ENCODE data around the gene PEX14. TPM values are rescaled to one million over a fixed set of nuclear protein-coding genes. Genes with fewer than 3 reads are reported as not detected.

Gene PEX14
- total RNA-seq, 4 donors from 2014 or later, result 2.0 to 21.9 (median 5.3) TPM

DNA sequence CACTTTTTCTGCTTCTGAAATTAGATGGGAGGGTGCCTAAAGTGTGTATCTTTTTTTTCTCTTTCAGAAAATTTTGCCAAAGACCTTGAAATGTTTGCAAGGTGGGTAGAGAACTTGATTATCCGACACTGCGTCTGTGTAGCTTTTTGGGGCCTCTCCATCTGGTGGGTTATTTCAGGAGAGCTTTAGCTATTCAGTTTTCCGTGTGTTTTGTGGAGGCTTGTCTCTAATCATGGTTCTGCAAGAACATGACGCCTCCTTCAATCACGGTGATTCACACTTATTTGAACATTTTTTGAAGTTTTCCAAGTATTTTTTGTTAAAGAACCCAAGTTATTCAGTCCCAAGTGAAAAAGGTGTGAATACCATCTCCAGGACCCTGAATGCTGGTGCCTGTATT, 40.2 kb upstream of the PEX14 start:
- Histone ChIP-seq H3K27ac (no peak overlapping the region), H3K36me3 (no peaks in the 10 kb centered on the region), H3K27me3 (no peaks in the 10 kb centered on the region), H3K9me3 (no peaks in the 10 kb centered on the region), H3K4me3 (no peak overlapping the region), H3K4me1 (no peaks in the 10 kb centered on the region)
- TF ChIP-seq, protein P1, sequence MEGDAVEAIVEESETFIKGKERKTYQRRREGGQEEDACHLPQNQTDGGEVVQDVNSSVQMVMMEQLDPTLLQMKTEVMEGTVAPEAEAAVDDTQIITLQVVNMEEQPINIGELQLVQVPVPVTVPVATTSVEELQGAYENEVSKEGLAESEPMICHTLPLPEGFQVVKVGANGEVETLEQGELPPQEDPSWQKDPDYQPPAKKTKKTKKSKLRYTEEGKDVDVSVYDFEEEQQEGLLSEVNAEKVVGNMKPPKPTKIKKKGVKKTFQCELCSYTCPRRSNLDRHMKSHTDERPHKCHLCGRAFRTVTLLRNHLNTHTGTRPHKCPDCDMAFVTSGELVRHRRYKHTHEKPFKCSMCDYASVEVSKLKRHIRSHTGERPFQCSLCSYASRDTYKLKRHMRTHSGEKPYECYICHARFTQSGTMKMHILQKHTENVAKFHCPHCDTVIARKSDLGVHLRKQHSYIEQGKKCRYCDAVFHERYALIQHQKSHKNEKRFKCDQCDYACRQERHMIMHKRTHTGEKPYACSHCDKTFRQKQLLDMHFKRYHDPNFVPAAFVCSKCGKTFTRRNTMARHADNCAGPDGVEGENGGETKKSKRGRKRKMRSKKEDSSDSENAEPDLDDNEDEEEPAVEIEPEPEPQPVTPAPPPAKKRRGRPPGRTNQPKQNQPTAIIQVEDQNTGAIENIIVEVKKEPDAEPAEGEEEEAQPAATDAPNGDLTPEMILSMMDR (IDR thresholded peaks at IDR 0.05), result no peak
- no peak for TF ChIP-seq POLR2A (IDR thresholded peaks at IDR 0.05)
- intact Hi-C loops (cut with DNase I; ENCODE audit: low total_unique reads), result loop anchor here (10.0 kb wide), 1 partner anchor 60 kb away; no protein-coding TSS in a partner anchor
- no peak for DNase-seq

DNA sequence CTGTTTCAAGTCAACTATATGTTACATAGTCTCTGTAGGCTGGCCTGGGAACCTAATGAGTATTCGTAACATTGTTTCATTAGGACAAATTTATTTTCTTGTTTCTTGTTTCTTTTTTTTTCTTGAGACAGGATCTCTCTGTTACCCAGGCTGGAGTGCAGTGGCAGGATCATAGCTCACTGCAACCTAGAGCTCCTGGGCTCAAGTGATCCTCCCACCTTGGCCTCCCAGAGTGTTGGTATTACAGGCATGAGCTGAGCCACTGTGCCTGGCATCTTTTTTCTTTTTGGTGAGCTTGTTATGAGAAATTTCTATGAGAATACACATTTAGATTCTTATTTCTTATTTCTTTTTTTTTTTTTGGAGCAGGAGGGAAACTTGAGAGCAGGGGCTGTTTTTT, 37.7 kb upstream of the PEX14 start:
- no peak for DNase-seq
- Histone ChIP-seq H3K4me3 (no peak overlapping the region), H3K27me3 (no peaks in the 10 kb centered on the region), H3K9me3 (no peaks in the 10 kb centered on the region), H3K4me1 (no peaks in the 10 kb centered on the region), H3K36me3 (no peaks in the 10 kb centered on the region), H3K27ac (no peak overlapping the region)
- TF ChIP-seq, protein P1 (IDR thresholded peaks at IDR 0.05), result no peak
- no peak for TF ChIP-seq POLR2A (IDR thresholded peaks at IDR 0.05)
- intact Hi-C loops (cut with DNase I; ENCODE audit: low total_unique reads), result loop anchor here (10.0 kb wide), 1 partner anchor 58 kb away; no protein-coding TSS in a partner anchor

- Histone ChIP-seq H3K9me3 (no peaks in the 10 kb centered on the region), H3K27ac (no peak overlapping the region), H3K4me3 (no peak overlapping the region), H3K27me3 (no peaks in the 10 kb centered on the region), H3K36me3 (no peaks in the 10 kb centered on the region), H3K4me1 (no peaks in the 10 kb centered on the region)
- DNase-seq, result no peak
- intact Hi-C loops (cut with DNase I; ENCODE audit: low total_unique reads), result loop anchor here (10.0 kb wide), 1 partner anchor 56 kb away; no protein-coding TSS in a partner anchor
- TF ChIP-seq, protein P1 (IDR thresholded peaks at IDR 0.05), result no peak
- TF ChIP-seq POLR2A (IDR thresholded peaks at IDR 0.05), result no peak
Measured at GRCh38 chr1:10438677-10439163, 36.0 kb upstream of the PEX14 start.

DNA sequence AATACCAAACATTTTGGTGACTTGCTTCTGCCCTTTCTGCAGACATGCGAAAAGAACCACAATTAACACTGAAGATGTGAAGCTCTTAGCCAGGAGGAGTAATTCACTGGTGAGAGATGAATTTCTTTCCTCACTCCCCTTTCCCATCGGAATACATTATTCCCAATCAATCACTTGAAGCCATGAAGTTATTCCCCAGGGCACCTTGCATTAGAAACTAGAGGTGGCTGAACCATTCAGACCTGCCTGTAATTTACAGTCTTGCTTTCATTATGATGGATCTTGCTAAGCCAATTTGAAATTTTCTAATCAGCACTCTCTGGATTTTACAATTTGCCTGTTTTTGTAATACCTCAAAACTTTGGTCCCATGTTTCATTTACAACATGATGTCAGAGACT, 34.4 kb upstream of the PEX14 start:
- DNase-seq, result no peak
- H3K4me1 ChIP-seq, result no peaks in the 10 kb centered on the region
- intact Hi-C loops (cut with DNase I; ENCODE audit: low total_unique reads), result no loop called here
- H3K9me3 ChIP-seq, result no peaks in the 10 kb centered on the region
- no peaks in the 10 kb centered on the region for H3K27me3 ChIP-seq
- no peaks in the 10 kb centered on the region for H3K36me3 ChIP-seq
- no peak overlapping the region for H3K27ac ChIP-seq
- TF ChIP-seq POLR2A (IDR thresholded peaks at IDR 0.05), result no peak
- TF ChIP-seq, protein P1 (IDR thresholded peaks at IDR 0.05), result no peak
- no peak overlapping the region for H3K4me3 ChIP-seq

DNA sequence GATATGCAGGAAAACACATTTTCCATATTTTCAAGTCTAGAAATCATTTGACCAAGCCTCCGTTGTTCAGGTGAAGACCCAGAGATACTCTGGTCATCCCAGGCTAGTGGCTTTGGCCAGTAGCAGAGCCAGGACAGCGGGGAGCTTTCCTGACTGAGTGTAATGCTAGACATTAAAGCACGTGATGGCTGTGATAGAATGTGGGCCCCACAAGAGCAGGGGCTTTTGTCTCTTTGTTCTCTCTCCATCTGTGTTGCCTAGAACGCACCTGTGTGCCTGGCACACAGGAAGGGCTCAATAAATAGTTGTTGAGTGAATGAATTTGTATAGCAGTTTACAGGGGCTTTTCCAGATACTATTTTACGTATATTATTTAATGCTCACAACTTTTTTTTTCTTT, 34.0 kb upstream of the PEX14 start:
- no peaks in the 10 kb centered on the region for H3K36me3 ChIP-seq
- DNase-seq, result no peak
- H3K27me3 ChIP-seq, result no peaks in the 10 kb centered on the region
- no peak overlapping the region for H3K4me3 ChIP-seq
- TF ChIP-seq, protein P1 (IDR thresholded peaks at IDR 0.05), result no peak
- TF ChIP-seq POLR2A (IDR thresholded peaks at IDR 0.05), result no peak
- H3K9me3 ChIP-seq, result no peaks in the 10 kb centered on the region
- no peaks in the 10 kb centered on the region for H3K4me1 ChIP-seq
- intact Hi-C loops (cut with DNase I; ENCODE audit: low total_unique reads), result no loop called here
- H3K27ac ChIP-seq, result no peak overlapping the region

All from uterus (tissue), 4 donors.